NCI-H2227 (cell line): ENCODE data around the gene FUT8.
A peak's percentile ranks its signal among the peaks of the same experiment; 100 is the strongest.
"Not testable (repeated sequence)": the region's sequence is repeated elsewhere in the genome, so short reads cannot be mapped to it uniquely, and the experiment has no call there.

Experiments
- DNase-seq: peaks from one replicate; lab custom pipeline; 2025; ENCODE audit not compliant: unreplicated experiment; lab: John Stamatoyannopoulos, UW

FUT8 gene

GRCh38 chr14:65415613-65416012 is 3.1 kb downstream of the FUT8 start:
- DNase-seq: no peak

DNA sequence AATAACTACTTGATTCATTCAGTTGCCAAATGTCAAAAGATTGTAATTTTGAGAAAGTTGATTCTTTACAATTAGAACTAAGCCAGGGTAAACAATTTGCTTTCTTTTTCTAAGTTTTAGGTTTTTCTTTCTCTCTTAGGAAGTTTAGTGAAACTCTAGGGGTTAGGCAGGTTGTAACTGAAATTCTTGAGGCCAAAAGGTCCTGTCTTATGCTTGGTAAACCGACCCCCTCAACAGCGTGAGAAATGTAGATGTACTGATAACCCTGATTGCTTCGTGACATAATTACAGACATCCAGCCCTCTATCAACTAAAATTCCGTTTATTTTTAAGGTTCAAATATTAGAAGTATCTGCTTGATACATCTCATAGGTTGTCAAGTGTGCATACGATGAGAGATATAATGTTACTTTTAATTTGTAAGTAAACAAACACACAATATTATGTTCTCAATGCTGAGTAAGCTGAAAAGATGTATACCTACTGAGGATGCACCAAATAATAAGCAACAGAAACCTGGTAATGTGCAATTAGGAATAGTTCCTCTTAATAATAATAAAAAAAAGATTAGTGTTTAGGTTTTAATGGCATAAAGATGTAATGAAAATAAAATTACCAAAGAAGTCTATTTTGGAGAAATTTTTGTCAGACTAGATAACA is 7.2 kb downstream of the FUT8 start:
- DNase-seq: no peak

- DNase-seq: no peak
Observed at GRCh38 chr14:65421201-65421981, 8.9 kb downstream of the FUT8 start.

DNA sequence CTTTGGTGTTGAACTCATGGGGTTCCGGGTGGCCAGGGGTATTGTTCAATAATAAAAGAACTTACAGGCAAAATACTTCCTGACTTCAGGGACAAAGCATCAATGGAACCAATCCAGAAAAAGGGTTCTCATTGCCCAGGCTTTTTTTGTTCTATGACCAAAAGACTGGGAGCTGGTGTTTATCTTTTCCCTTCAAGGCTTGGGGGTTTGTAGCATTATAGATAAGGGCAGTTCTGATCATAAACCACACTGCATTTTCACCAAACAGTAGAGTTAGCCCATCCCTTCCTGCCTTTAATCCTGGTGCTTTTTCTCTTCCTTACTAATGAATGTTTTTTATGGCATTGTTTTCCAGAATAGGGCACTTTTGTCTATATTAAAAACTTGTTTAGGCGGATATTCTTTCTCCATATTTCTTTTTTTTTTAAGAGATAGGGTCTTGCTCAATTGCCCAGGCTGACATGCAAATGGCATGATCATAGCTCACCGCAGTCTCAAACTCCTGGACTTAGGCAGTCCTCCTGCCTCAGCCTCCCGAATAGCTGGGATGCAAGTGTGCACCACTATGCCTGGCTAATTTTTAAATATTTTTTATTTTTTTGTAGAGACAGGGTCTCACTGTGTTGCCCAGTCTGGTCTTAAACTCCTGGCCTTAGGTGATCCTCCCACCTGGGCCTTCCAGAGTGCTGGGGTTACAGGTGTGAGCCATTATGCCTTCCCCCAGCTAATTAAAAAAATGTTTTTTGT is 9.7 kb downstream of the FUT8 start:
- DNase-seq: no peak

- DNase-seq: peak; percentile 10
Observed at GRCh38 chr14:65423982-65424381, 11.5 kb downstream of the FUT8 start.

DNA sequence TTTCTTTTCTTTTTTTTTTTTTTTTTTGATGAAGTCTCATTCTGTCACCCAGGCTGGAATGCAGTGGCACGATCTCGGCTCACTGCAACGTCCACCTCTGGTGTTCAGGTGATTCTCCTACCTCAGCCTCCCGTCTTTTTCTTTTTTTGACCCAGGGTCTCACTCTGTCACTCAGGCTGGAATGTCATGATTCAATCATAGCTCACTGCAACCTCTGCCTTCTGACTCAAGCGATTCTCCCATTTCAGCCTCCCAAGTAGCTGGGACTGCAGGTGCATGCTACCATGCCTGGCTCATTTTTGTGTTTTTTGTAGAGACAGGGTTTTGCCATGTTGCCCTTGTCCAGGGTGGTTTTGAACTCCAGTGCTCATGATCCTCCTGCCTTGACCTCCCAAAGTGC is 12.0 kb downstream of the FUT8 start:
- DNase-seq: no peak

DNA sequence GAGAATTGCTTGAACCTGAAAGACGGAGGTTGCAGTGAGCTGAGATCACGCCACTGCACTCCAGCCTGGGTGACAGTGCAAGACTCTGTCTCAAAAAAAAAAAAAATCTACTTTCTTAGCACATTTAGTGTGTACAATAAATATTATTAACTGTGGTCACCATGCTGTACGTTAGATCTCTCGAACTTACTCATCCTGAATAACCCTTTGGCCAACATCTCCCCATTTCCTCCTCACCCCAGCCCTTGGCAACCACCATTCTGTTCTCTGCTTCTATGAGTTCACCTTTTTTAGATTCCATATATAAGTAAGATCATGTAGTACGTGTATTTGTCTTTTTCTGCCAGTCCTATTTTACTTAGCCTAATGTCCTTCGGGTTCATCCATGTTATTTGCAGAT is 13.4 kb downstream of the FUT8 start:
- no peak for DNase-seq

- DNase-seq: not testable (repeated sequence)
Observed at GRCh38 chr14:65426902-65427301, 14.4 kb downstream of the FUT8 start.

DNA sequence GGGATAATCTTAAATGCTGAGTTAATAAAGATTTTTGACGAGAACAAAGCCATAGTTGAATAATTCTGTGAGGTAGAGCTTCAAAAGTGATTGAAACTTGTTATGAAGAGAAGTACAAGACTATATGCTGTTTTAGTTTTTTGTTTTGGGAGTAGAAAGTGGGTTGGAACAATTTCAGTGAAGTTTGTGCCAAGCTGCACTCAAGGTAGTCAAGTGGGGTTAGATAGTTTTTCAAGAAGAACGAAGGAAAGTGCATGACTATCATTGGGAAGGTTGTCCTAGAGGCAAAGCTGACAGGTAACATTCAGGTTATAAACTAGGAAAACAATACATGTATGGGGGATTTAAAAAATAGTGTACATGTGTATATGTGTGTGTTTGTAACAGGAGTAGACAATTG is 16.2 kb downstream of the FUT8 start:
- no peak for DNase-seq

- DNase-seq: no peak
Observed at GRCh38 chr14:65429757-65430156, 17.2 kb downstream of the FUT8 start.

- DNase-seq: no peak
Observed at GRCh38 chr14:65431245-65431644, 18.7 kb downstream of the FUT8 start.

DNA sequence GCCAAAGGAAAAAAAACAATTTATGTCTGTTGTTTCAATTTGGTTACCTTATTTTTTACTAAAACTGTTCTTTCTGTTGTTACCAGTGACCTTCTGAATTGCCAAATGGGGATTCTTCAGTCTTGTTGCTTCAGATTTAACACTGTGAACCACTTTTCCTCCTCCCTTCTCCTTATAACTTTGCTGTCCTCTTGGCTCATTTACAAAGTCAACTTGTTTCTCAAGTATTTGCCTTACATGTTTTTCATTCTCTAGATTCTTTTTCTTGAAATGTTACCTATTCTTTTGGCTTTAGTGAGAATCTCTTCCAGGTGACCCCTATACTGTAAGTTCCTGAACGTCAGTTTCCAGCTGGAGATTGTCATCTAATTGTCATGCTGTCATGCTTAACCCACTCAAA is 19.4 kb downstream of the FUT8 start:
- no peak for DNase-seq

DNA sequence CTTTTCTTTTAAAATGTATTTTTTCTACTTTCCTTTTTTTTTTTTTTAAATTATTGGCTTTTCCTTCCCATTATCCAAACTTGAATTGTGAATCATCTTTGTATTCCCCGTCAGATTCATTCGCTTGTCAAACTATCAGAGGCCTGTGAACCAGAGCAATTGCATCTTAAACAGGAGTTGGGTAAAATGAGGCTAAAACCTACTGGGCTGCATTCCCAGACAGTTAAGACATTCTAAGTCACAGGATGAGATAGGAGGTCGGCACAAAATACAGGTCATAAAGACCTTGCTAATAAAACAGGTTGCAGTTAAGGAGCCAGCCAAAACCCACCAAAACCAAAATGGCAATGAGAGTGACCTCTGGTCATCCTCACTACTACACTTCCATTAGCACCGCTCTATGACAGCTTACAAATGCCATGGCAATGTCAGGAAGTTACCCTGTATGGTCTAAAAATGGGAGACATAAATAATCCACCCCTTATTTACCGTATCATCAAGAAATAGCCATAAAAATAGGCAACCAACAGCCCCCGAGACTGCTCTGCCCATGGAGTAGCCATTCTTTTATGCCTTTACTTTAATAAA is 19.9 kb downstream of the FUT8 start:
- DNase-seq: no peak

- no peak for DNase-seq
Observed at GRCh38 chr14:65433157-65433556, 20.6 kb downstream of the FUT8 start.

GRCh38 chr14:65433646-65434045 is 21.1 kb downstream of the FUT8 start:
- no peak for DNase-seq

DNA sequence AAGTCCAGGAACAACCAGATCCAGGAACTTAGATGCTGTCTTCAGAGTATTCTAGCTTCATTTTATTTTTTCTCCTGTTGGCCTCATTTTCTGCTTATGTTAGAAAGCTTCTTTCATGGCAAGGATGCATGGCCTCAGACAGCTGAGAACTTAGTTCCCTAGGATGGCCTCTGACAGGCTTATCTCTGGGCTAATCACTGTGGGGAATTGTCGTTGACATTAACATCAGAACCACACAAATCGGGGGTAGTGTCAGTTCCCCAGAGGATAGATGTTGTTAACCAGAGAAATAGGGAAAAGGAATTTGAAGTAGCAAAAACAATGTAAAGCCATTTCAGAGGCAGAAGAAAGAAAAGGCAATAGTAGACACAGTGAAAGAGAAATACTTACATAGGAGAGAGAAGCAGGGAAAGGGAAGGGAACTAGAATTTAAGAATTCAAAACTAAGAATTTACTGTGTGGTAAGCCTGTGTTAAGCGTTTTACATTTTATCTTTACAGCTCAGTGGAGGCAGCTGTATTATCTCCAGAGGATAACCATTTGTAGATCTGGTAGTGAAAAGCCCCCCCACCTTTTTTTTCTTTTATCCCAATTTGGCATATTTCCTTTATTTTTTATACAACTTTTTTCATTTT is 21.8 kb downstream of the FUT8 start:
- DNase-seq: no peak

GRCh38 chr14:65438266-65438933 is 25.9 kb downstream of the FUT8 start:
- DNase-seq: no peak

DNA sequence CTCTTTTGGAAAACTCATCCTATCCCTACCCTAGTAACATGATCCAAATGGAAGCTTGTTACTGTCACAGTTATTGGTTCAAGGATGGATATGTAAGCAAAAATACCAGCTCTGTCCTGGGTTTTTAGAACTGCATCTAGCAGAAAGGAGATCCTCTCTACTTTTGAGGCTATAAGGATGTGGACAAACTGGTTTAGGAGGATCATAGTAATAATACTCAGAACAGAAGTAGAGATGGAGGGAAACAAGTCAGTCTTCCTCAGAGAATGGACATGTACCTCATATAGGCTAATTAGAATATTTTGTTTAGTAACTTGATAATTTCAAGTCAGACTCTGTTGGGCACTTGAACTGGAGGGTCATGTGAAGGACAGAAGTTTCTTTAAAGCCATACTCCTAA is 26.6 kb downstream of the FUT8 start:
- DNase-seq: no peak

DNA sequence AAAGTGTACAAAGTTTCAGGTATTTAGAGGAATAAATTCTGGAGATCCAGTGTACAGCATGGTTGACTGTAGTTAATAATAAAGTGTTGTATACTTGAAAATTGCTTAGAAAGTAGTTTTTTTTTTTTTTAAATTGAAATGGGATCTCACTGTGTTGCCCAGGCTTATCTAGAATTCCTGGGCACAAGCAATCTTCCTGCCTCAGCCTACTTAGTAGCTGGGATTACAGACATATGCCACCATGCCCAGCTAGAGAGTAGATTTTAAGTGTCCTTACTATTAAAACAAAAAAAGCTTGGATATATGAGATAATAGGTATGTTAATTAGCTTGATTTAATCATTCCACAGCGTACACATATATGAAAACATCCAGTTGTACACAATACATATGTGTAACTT is 27.7 kb downstream of the FUT8 start:
- DNase-seq: no peak

- no peak for DNase-seq
Observed at GRCh38 chr14:65444230-65444629, 31.7 kb downstream of the FUT8 start.

GRCh38 chr14:65446159-65446558 is 33.6 kb downstream of the FUT8 start:
- DNase-seq: no peak
